HL-60/S4 treated with phorbol 12-myristate 13-acetate at 8.2 ng/mL for 4 days and 3 days (cell line): ENCODE measurements around the gene HAVCR2.
"Not testable (repeated sequence)": the region's sequence is repeated elsewhere in the genome, so short reads cannot be mapped to it uniquely, and the experiment has no call there.

Source experiments
- in situ Hi-C: fragments of 300-500 bp; cut with MboI; formaldehyde crosslinking; loops from 2 replicates; pipeline ENCODE4 v1.15.0; 2022; ENCODE audit warnings: low sequenced_read_pairs

Gene HAVCR2

DNA sequence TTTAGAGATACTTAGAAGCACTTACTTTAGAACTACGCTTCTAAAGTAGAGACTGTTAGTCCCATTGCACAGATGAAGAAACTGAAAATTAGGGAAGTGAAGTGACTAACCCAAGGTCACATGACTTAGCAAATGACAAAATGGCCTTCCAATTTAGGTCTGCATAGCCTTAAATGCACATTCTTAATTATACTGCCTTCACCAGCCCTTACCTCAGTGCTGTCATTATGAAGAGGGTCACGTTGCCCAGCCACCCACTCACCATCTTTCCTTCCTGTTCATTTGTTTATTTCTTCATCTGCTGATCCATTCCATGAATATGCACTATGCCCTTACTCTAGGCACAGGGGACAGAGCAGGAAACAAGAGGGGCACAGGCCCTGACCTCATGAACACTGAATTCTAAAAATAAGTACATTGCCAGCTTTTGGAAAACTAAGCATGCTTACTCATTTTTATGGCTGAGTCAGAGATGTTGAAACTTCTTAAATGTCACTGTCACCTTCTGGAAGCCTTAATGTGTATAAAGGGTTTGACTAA, 8.6 kb downstream of the HAVCR2 start:
- in situ Hi-C loops: no loop called here

DNA sequence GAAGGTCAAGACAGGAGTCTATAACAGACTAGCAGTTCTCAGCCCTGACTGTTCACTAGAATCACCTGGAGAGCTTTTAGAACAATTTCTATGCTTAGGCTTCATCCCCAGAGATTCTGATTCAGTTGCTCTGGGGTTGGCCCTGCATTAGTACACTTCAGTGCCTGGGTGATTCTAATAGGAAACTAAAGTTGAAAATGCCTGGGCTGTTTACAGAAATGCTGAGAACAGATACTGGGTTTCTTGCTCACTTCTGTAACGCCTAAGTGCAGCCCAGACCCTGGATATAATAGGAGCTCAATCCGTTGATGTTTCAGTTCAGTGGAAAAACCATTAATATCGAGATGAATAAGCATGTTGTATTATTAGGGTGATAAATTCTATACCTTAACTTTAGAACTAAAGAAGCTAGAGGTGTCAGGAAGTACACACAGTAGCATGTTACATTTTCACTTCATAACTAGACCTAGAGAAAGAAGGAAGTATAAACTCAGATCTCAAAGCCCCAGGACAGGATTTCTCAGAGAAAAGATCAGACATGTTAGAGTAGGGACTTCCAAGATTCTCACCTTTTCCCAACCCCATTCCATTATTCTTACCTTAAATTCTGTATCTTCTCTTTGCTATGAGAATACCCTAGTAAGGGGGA, 20.4 kb downstream of the HAVCR2 start:
- in situ Hi-C loops: no loop called here

DNA sequence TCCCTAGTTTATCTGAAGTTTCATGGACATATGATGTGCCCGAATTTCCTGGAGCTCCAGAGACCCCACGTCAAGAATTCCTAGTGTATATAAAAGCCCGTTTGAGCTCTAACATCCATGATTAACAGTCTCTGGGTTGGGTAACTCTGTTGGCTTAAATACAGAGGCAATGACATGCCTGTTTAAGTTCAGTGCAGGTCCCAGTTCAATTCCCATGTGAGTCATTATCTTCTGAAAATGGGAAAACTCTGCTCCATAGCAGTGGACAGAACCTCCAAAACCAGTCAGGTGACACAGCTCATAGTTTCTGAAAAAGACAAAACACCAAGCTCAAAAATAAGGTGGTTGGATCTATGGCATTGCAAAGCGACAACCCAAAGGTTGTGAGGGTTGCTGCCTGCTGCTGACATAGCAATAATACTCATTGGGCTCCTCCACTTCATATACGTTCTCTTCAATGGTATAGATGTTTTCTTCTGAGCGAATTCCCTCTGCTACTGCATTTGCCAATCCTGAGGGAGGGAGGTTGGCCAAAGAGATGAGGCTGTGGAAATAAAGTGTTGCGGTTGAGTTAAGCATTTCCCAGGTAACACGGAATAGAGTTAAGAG, 22.0 kb downstream of the HAVCR2 start:
- in situ Hi-C loops: no loop called here

DNA sequence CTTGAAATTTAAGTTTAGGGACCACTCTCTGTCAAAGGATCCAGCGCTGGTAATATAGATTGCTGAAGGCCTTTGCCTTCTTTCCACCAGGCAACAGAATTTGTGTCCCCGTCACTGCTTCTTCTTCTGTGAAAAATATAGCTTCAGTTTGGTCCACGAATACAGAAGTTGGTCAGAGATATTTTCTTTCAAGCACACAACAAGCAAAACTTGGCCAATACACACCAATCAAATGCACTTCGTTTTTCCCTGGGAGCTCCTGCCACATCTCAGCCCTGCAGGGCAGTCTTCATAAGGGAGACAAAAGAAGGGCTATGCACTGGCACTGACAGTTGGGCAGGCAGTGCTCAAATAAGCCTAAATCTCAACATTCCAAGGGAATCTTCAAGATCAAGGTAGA, 22.9 kb downstream of the HAVCR2 start:
- in situ Hi-C loops: no loop called here

DNA sequence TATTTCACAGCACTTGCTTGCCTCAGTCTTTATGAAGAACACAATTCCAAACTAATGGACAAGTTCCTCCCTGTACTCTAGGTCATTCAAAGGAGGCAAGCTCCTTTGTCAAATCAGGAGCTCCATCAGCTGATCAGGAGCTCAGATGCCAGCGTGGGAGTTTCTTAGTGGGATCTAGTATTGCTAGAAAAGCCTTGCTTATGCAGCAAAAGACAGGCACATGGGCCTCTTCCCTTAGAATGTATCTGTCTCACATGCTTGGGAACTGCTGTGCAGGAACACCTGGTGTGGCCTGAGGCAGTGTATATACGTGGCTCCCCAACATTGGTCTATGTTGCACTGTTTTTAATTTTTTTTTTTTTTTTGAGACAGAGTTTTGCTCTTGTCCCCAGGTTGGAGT, 28.6 kb downstream of the HAVCR2 start:
- in situ Hi-C loops: no loop called here

DNA sequence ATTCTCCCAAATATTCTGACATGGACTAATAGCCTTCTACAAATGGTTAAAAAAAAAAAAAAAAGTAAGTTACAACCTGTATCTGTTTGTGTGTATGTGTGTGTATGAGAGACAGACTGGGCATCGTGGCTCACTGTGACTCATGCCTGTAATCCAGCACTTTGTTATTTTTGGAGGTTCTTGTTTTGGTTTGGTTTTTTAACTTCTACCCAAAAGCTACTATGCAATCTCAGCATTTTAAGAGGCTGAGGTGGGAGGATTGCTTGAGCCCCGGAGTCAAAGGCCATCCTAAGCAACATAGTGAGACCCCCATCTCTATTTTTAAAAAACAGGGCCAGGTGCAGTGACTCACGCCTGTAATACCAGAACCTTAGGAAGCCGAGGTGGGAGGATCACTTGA, 32.3 kb downstream of the HAVCR2 start:
- in situ Hi-C loops: no loop called here

DNA sequence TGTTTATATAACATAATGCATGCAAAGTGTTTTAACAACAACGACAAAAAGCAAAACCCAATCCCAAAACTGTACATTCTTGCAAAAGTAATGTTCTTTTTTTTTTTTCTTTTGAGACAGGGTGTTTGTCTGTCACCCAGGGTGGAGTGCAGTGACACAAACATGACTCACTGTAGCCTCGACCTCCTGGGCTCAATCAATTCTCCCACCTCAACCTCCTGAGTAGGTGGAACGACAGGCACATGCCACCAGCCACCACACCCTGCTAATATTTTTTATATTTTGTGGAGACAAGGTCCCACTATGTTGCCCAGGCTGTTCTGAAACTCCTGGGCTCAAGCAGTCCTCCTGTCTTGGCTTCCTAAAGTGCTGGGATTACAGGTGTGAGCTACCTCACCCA, 36.3 kb downstream of the HAVCR2 start:
- in situ Hi-C loops: no loop called here

DNA sequence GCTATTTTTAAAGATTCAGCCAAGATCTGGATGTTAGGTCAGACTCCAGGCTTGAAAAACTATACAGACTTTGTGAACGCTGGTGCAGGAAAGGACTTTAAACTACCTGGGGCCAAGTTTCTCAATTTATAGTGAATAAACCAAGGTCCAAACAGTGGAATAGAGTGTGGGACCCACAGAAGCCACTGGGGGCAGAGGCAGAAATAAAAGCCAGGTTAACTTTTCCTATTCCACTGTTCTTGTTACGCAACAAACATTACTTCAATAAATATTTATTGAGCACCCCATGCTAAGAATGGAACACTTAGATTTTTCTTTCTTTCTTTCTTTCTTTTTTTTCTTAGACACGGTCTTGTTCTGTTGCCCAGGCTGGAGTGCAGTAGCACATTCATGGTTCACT, 38.9 kb downstream of the HAVCR2 start:
- in situ Hi-C loops: no loop called here

DNA sequence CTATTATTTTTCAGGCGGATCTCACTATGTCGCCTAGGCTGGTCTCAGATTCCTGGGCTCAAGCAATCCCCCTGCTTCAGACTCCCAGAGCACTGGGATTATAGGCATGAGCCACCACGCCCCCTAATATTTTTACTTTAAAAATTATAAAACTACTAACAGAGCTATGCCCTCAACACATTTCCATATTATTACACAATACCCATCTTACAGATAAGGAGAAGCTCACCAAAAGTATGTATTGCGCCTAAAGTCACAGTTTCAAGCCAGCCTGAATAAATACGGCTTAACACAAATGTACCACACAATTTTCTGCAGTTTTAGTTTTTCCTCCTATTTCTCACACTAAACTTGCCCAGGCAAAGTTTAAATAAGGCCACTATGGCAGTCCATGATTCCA, 40.1 kb downstream of the HAVCR2 start:
- in situ Hi-C loops: no loop called here

DNA sequence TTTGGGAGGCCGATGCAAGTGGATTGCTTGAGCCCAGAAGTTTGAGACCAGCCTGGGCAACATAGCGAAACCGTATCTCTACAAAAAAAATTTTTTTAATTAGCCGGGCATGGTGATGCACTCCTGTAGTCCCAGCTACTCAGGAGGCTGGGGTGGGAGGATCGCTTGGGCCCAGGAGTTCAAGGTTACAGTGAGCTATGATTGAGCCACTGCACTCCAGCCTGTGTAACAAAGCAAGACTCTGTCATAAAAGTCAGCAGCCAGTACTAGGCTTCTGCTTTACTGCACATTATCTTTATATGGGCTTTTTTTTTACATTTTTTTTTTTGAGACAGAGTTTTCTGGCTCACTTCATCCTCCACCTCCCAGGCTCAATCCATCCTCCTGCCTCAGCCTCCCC, 40.5 kb downstream of the HAVCR2 start:
- in situ Hi-C loops: no loop called here

DNA sequence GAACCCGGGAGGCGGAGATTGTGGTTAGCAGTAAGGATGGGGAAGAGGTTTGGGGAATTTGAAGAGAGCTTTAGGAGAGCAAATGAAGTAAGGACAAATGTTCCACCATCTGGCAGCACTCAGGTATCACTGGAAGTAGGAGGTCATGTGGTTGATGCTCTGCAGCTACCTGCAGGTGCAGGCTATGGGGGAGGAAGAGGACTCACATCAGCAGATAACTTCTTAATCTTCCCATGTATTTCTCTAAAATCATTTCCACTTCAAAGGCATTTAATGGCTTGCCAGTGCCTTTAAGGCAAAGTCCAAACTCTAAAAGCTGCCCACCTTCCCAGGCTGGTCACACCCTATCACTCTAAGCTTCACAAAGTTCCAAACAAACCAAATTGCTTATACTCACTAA, 41.8 kb downstream of the HAVCR2 start:
- in situ Hi-C loops: no loop called here

DNA sequence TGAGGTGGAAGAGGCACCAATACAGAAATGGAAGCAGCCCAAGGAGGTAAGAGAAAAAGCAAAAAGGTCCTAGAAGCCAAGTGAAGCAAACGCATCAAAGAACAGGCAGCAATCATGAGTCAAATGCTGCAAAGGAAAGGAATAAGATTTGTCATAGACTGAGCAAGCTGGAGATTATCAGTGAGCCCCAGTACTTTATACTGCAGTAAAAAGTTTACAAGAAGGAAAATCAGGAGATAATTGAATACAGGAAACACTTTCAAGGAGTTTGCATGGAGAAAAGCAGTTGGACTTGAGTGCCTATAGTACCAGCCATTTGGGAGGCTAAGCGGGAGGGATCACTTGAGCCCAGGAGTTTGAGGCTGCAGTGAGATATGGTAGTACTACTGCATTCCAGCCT, 42.8 kb downstream of the HAVCR2 start:
- in situ Hi-C loops: no loop called here

DNA sequence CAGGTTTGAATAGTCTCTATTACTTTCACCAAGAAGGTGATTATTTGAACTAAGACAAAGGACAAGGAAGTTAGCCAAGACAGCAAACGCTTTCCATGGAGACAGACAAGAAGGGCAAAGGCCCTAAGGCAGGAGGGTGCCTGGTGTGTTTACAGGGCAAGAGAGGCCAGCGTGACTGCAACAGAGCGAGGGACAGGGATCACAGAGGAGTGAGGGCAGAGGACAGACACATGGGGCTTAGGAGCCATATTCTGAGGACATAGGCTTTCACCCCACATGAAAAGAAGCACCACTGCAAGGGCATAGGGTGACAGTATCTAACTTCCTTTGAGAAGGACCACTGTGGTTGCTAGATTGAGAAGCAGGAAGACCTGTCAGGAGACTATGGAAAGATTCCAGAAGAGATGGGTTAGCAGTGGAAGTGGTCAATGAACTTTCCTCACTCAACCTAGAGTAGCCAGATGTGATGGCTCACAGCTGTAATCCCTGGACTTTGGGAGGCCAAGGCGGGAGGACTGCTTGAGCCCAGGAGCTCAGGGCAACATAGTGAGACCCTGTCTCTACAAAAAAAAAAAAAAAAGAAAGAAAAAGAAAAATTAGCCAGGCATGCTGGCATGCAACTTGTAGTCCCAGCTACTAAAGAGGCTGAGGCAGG, 44.9 kb downstream of the HAVCR2 start:
- in situ Hi-C loops: no loop called here

DNA sequence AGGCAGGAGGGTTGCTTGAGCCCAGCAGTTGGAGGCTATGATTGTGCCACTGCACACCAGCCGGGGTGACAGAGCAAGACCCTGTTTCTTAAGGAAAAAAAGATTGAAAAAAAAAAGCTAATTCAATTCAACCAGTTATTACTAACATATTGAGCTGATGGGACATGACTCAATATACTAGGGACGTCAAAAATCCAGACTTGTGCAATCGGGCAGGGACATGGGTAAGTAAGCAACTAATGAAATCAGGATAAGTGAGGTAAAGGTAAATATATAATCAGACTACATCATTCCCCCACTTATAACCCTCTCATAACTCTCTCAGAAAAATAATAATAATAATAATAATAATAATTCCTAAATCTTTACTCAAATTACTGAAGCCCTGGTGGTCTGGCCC, 49.0 kb downstream of the HAVCR2 start:
- in situ Hi-C loops: no loop called here

DNA sequence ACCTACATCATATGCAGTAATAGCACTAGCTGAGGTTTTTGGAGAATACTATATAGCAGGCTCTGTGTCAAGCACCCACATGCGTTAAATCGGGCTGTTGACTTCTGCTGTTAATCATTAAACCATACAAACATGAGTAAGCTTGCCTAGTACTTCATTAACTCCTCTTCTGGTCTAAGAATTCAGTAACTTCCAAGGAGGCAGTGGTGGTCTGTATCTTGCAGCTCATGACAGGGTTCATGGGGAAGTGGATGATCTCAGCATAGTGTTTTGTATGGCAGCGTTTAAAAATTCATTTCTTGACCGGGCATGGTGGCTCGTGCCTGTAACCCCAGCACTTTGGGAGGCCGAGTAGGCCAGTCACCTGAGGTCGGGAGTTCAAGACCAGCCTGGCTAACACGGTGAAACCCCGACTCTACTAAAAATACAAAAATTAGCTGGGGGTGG, 49.7 kb downstream of the HAVCR2 start, which contains the start of gene HAVCR1:
HAVCR1 (minus strand) TSS at position 24 of the 447 bp plus-strand sequence. CDS start 1,173 bp downstream, outside the sequence.
- in situ Hi-C loops: no loop called here

DNA sequence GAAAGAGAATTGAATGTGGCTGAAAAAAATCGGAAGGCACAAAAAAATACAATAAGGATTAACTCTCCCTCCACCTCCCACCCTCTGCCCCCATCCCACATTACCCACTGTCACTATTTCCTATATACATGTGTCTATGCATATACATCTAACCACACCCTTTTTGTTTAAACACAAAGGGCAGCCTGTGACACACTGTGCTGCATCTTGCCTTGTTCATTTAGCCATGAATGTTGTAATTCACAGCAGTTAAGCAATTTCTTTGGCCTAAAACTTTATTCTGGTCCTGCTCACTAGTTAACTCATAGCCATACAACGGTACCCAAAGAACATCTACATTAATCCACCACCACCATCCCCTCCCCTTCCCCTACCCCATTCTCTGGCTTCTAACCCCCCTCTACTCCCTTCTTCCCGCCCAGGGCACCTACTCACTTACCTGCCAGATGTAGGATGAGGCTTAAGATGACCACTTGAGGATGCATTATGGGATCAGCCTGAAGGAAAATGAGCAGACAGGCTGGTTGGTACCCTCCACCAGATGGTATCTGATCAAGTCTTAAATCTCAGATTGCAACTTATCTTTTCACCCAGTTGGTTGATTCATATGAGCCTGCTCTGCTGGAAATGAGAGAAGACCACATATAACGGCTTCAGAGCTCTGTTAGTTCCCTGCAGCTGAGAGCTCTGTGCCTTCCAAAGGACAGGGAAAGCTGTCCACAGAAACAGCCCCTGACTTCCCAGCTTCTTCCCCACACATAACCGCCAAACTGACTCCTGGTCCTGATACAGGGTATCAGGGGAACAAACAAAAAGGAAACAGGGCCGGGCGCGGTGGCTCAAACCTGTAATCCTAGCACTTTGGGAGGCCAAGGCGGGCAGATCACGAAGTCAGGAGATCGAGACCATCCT, 51.1 kb downstream of the HAVCR2 start:
- in situ Hi-C loops: no loop called here

DNA sequence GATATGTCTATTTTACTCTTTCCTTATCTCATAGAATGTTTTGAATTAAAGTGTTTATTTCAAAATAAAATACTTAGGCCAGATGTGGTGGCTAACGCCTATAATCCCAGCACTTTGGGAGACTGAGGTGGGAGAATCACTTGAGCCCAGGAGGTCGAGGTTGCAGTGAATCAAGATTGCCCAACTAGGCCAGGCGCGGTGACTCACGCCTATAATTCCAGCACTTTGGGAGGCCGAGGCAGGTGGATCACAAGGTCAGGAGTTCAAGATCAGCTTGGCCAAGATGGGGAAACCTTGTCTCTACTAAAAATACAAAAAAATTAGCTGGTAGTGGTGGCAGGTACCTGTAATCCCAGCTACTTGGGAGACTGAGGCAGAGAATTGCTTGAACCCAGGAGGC, 52.0 kb downstream of the HAVCR2 start:
- in situ Hi-C loops: not testable (repeated sequence)

DNA sequence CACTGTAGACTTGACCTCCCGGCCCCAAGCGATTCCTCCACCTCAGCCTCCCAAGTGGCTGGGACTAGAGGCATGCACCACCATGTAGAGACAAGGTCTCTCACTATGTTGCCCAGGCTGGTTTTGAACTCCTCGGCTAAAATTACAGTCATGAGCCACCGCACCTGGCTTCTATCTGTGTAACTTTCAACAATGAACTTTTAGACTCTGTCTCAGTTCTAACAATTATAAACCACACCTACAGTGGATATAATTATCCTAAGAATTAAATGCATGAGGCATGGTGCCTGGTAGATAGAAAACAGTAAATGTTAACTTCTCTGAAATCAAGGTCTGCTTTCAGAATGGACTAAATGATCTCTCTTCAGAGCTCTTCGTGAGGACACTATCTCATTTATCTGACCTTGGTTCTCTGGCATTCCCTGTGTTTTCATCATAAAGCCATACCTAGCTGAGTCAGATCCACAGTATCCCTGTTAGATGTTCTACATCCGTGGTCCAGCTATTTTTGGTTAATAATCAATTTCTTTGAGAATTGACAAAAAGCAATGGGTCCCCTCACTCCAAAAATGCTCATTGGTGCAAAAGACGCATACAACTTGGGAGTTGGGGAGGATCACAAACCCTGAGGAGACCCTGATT, 57.1 kb downstream of the HAVCR2 start:
- in situ Hi-C loops: no loop called here

DNA sequence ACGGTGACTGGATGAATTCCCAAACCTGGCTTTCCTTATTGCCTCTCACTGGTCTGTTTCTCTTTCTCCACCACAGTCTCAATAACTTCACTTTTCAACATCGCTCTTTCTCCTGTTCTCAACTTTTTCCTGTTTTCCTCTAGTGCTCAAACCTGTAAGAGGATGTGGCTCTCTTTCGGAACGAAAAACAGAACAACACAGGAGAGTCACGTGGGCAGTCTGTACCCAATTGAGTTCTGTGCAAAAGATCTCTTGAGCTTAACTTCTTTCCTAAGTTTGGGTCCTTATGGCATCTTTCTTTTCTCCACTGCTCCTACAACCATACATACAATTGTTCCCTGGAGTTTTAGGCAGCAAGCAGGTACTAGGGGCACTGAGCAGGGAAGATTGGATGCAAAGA, 58.8 kb downstream of the HAVCR2 start:
- in situ Hi-C loops: no loop called here

DNA sequence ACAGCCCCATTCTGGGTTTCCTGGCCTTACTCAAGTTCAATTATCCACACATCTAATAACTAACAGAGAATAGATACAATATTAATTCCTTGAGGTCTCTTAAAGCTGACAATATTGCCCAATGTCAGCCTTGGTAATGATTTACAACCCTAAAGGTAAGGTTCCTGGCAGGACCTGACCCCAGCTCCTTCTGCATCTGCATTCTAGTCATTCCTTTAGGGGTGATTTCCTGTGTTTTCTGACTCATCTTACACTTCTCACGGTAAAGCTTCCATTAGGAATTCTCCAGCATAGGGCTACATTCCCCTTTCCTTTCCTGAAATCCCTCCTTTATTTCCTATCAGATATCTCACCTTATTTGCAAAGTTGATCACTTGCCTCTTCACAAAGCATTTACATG, 59.2 kb downstream of the HAVCR2 start:
- in situ Hi-C loops: no loop called here

DNA sequence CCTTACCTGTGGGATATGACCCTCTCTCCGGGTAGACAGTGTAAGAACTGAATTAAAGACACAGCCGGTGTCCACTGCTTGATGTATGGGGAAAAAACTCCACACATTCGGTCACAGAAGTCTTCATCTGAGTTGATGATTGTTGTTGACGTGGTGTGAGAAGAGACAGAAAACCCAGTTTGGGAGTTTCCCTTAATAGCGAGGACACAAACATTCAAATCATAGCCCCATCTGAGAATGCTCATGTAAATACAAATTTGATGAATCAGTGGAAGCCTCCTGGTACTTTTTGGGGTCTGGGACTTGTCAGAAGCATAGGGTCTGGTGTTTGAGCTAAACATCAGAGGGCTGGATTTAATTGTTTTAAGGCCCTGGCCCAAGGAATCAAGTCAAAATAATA, 60.9 kb downstream of the HAVCR2 start:
- in situ Hi-C loops: no loop called here
